GM12865 (cell line): ENCODE results near the gene STT3B.

Experiments
- DNase-seq: peaks from one replicate; pipeline ENCODE4 v3.0.0; 2010; ENCODE audit warnings: low read depth
- H3K4me3 ChIP-seq: 2 replicates; pipeline ENCODE4 v1.5.1; 2011; ENCODE audit warnings: mild to moderate bottlenecking, low read depth, low read length, control low read depth
- TF ChIP-seq, protein P1 (sequence below): IDR thresholded peaks from 2 replicates; pipeline ENCODE4 v1.5.1; 2011; ENCODE audit warnings: low read length, control low read depth, low read depth, inconsistent platforms; ENCODE audit not compliant: insufficient read depth; ENCODE audit errors: missing control alignments

STT3B gene

DNA sequence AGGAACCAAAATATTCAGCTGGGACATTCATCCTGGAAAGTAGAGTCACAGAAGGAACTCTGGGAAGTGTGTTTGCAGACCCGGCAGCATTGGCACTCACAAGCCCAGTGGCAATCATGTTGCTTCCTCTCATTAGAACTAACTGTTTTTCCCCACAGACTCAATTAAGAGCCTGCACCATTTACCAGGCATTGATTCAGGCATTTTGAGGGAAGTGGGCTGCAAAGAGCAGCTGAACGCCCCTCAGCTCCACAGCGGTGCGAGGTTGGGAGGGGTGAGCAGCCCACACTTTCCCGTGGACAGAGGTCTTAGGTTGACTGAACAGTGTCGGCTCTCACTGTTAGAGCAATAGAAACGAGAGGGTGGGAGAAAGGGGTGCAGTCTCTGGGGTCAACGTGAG lies 143.8 kb downstream of the STT3B start:
- TF ChIP-seq, protein P1, sequence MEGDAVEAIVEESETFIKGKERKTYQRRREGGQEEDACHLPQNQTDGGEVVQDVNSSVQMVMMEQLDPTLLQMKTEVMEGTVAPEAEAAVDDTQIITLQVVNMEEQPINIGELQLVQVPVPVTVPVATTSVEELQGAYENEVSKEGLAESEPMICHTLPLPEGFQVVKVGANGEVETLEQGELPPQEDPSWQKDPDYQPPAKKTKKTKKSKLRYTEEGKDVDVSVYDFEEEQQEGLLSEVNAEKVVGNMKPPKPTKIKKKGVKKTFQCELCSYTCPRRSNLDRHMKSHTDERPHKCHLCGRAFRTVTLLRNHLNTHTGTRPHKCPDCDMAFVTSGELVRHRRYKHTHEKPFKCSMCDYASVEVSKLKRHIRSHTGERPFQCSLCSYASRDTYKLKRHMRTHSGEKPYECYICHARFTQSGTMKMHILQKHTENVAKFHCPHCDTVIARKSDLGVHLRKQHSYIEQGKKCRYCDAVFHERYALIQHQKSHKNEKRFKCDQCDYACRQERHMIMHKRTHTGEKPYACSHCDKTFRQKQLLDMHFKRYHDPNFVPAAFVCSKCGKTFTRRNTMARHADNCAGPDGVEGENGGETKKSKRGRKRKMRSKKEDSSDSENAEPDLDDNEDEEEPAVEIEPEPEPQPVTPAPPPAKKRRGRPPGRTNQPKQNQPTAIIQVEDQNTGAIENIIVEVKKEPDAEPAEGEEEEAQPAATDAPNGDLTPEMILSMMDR, result no peak
- no peak for DNase-seq
- H3K4me3 ChIP-seq, result no peak overlapping the region

DNA sequence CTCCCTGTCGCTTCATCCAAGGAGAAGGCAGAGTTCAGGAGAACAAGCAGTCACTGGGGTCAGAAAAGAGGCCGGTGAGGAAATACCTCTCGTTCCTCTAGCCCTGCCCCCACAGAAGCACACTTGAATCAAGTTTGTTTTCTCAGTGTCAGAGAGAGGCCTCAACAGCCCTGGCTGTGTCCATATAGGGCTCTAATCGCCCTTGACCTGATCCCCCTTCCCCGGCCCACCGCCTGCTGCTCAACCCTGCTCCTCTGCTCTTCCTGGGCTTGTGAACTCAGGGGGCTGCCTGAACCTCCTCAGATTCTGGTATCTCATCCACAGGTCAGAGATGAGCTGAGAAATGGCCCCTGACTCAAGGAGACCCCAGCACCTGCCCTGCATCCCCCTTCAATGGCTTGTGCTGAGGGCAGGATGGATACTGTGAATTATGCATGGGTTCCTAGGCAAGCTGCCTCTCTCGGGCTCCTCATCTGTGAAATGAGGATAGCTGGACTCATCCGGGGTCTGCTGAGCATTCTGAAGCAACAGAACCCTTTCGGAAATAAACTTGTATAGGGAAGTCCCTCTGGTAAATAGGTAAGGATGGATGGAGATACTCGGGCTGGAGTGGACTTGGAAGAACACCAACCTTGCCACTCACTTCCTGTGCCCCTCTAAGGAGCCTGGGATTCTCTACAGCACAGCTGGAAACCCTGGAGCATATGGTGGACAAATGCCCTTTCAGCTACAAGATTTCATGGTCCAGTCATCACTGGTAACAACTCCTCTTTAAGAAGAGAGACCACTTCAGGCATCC lies 147.5 kb downstream of the STT3B start:
- TF ChIP-seq, protein P1, result no peak
- DNase-seq, result no peak
- H3K4me3 ChIP-seq, result no peak overlapping the region
